Inferior parietal cortex (tissue), 1 donor: ENCODE results near the gene RAPGEF4.

ENCODE experiments used
- DNase-seq: peaks from one replicate; pipeline ENCODE4 v3.0.0-alpha.2; 2016; ENCODE audit errors: extremely low spot score

RAPGEF4 gene

DNA sequence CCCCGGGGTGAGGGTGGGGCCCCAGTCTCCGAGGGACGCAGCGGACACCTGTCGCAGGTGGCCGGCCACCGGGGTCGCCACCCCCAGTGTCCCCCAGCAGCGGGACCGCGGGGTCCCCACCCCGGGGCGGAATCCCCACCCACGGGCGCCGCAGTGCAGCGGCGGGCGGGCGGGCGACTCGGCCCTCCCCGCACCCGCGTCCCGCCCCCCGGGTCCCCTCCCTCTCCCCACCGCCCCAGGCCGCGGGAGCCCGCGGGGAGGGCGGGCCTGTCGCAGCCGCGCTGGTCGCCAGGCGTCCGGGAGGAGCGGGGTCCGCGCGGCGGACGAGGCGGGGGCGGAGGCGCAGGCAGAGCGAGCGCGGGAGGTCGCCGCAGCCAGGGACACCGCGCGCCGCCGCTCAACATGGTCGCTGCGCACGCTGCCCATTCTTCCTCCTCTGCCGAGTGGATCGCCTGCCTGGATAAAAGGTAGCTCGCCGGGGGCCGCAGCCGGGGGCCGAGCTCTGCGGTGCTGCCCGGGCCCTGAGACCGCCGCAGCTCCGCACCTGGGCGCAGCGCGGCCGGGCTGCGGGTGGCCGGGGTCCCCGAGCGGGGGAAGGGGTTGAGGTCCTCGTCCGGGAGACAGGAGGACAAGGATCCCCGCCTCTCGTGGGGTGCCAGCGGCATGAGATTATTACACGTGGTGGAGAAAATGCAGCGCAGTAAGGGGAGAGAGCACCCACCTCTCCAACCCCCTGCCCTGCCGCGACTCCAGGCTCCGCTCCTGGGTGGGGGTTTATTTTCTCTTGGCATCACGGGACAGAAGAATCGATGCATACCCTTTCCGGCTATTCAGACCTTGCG, at the start of gene RAPGEF4:
Gene RAPGEF4 (plus strand): TSS at position 264 of the 842 bp plus-strand sequence. CDS start 139 bp downstream, at position 403.
- no peak for DNase-seq

GRCh38 chr2:172693037-172693436, 42.6 kb upstream of the RAPGEF4 start:
- peak; percentile 66 for DNase-seq

DNA sequence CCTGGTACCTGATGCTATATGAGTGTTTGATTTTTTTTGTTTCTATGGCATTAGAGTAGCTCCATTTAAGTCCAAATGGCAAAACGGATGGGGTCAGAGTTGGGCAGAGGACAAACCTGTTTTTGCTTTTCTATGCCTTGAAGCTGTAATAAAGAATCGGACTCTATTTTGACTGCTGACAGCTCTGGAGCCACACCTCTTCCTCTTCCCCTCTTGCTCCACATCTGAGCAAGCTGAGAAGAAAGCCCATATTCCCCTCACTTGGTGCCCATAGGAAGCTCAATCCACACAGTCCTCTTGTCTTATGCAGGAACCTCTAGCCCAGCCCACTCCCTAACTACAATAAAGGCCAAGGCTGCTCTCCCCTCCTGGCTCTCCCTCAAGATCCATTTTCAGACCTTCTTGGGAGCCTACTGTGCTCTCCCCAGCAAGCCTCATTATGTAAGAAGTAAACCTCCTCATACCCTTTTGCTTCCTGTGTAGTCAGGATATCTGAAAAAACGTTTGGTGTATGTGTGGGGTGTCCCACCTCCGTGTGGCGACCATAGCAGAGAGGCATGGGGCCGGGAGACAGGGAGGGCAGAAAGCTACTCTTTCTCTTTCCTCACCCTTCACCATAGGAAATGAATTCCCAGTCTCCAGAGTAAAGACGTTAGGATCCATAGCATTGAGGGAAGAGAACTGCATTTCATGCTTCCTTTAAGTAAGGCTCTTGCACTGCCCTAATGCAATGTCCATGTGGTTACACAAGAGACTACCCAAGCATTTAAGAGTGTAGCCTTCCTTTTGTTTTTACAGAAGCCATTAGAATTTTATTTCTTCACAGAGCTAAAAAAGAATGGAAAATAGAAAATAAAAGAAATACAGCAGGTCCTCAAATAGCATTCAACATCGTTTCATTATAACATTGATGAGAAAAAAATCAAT, 41.9 kb upstream of the RAPGEF4 start:
- DNase-seq = no peak

- no peak for DNase-seq
Observed at GRCh38 chr2:172697296-172697695, 38.3 kb upstream of the RAPGEF4 start.

DNA sequence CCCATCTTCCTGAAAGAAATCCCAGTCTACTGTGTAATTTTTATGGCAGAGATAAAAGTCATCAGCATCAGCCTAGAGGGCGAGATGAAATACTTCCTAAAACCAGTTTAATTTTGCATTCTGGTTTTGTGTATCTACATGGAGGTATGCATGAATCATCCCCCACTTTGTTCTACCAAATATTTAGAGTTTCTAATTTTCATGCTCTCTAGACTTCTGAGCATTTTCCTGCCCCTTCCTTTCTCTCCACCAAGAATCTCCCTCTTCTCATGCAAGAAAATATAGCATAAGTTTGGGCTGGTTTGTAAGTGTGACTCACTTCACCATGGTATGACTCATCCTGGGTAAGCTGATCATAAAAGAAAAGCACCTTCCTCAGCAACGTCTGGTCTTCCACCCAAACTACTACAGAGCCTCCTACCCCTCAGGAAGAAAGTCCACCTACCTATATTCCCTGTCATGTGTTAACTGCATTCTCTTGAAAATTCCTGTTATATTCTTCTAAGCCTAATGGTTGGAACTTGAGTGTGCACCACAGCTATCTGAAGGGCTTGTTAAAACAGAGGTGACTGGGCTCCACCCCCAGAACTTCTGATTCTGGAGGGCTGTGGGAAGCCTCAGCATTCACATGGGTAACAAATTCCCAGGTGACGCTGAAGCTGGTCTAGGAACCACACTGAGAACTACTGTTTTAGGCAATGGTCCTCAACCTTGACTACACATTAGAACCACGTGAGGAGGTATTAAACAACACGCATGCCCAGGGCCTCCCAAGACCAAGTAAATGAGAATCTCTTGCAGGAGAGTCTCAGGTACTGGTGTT, 37.4 kb upstream of the RAPGEF4 start:
- DNase-seq = peak; percentile 57

DNA sequence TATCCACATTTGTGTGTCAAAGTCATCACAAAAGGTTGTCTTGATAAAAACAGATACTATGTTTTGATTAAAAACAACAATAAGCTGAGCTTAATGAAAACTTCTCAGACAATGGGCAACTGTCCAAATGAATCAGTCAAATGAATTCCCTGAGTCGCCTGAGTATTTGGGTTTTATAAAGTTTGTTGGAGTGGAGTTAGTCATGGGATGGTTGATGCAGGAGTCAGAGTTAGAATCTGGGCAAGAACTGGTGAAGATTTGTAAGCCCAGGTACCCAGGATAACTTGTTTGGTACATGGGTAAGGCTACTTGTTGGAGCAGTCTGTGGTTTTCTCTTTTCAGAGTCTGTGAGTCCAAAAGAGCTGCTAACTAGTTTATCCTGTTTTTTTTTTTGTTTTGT, 34.4 kb upstream of the RAPGEF4 start:
- DNase-seq = no peak

DNA sequence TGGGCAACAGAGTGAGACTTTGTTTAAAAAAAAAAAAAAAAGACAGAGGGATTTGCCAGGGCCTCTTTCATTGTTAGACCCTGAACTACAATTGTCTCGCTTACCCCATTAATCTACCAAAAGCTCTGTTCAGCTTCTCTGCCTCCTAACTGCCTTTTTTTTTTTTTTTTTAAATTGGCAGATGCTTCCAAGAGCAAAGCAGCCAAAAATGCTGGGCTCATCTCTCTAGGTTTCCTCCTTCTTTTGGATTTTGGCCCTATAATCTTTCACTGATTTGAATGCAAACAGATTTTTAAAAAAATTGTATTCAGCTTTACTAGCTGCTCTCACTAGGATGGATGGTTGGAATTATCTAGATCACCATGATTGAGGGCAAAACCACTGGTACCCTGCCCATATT, 33.2 kb upstream of the RAPGEF4 start:
- no peak for DNase-seq

DNA sequence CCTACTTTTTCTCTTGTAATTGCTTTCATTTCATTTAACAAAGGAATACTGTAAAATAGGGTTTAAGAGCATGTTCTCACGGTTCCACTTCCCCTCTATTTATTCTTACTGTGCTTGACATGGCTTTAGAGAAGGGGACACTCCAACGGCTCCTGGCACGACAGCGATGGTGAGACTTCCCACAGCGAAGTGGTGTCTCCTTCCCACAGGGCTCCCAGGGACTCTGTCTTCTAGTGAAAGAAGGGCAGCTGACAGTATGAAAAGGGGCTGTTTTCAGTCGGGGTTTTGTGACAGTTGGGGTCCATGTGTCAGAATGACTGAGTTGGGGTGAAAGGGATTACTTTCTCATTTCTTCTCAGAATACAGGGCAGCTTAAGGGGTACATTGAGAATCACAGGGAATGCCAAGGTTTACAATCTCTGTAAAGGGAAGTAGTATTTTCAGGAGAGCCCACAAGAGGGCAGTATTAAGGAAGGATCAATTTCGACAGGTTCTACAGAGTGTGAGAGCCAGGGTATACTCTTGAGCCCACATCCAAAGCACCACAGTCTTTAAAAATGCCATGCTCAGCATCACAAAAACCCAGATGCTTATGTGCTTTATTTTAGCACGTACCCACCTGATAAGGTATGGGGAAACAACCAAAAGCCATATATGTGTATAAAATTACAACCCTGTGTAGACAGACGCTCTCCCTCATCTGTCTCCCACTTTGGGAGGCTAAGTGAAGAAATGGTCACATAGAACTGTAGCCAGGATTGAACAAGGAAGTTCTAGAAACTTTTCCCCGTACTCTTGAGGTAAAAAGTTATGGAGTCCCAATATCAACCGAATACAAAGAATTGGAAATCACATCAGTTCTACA, 31.3 kb upstream of the RAPGEF4 start:
- peak; percentile 65 for DNase-seq

GRCh38 chr2:172705352-172705751, 30.3 kb upstream of the RAPGEF4 start:
- DNase-seq = no peak

- no peak for DNase-seq
Observed at GRCh38 chr2:172708247-172708646, 27.4 kb upstream of the RAPGEF4 start.

- DNase-seq = no peak
Observed at GRCh38 chr2:172709566-172710291, 25.9 kb upstream of the RAPGEF4 start.

DNA sequence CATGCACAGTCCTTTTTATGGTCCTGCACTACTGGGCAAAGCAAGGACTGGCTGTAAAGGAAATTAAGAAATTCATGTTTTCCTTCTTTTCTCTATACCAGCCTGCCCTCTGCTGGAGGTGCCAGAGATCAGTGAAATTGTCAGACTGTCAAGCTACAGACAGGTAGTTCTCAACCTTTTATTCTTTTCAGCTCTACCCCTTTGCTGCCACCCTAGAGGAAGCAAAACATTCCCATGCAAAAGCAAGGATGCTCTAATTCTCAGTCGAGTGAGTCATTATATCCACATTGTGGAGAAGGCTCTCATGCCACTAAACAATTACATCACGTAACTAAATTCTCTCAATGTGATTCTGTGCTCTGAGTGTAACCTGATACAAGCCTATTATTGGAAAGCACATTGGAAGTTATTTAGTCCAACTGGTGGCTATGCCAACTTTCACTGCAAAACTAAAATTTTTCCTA, 25.0 kb upstream of the RAPGEF4 start:
- DNase-seq = peak; percentile 60

DNA sequence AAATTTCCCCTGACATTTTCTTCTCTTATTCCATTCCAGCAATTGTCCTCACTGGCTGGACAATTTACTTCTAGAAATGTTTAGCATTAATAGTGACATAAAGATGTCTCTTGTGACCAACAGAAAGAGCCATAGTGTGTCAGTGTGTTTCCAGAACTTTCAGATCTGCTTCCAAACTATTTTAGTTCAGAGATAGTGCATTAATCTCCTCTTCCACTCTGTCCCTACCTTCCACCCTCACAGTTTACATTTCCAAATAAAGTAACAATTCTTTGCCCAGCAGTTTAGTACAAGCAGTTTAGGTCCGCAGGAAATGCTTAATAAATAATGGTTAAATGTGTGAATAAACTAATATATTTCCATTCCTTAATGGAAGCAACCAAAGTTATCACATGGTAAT, 24.5 kb upstream of the RAPGEF4 start:
- no peak for DNase-seq

- no peak for DNase-seq
Observed at GRCh38 chr2:172712251-172712650, 23.4 kb upstream of the RAPGEF4 start.

GRCh38 chr2:172713365-172713875, 22.2 kb upstream of the RAPGEF4 start:
- no peak for DNase-seq

DNA sequence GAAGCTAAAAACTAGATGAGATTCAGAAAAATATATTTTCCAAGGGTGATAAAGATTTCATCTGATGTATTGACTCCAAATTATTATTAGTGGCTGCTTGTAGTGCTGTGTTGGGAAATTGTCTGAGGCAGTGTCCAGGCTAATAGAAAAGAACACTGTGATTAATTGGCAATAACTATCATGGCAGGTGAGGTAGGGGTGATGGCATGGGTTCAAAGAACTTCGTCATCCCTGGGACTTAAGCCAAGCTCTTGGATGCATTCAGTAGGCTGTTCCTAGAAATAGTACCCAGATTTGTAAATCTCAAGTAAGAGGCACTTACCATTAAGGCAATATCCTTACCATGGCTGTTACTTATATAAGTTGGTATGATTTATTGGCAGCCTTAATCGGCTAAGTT, 13.2 kb upstream of the RAPGEF4 start:
- no peak for DNase-seq

GRCh38 chr2:172723286-172723685, 12.4 kb upstream of the RAPGEF4 start:
- DNase-seq = no peak

DNA sequence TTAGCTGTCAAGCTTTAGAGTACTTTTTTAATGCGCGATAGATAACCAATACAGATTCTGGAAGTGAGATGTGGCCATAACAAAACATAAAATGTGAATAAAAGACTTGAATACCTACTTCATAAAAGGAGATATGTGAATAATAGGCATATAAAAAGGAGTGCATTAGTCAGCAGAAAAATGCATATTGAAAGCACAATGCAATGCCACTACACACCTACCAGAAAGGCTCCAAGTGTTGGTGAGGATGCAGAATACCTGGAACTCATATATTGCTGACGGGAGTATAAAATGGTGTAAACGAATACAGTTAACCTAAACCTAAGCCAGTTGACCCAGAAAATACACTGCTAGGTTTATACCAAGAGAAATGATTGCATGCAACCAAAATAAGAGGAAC, 10.9 kb upstream of the RAPGEF4 start:
- DNase-seq = no peak

GRCh38 chr2:172725284-172725683, 10.4 kb upstream of the RAPGEF4 start:
- no peak for DNase-seq

- DNase-seq = no peak
Observed at GRCh38 chr2:172725746-172726145, 9.9 kb upstream of the RAPGEF4 start.
